HEK293 (cell line): ENCODE measurements around the gene CERS5.

Source experiments
- CTCF ChIA-PET: fragments of 350-600 bp; formaldehyde crosslinking; extraction: SDS; loops from one replicate; lab custom pipeline; 2021; ENCODE audit warnings: antibody characterized with exemption; lab: Yijun Ruan, JAX
- POLR2A ChIA-PET: fragments of 300-600 bp; formaldehyde crosslinking; extraction: SDS; loops from one replicate; lab custom pipeline; 2020; ENCODE audit warnings: antibody characterized with exemption, inconsistent platforms; lab: Yijun Ruan, JAX
- H3K27ac ChIP-seq: fragments of 200-500 bp; sonication (Bioruptor generic); 2 replicates; pipeline ENCODE4 v1.5.1; 2014; ENCODE audit warnings: low read depth, low read length, control low read depth, inconsistent platforms; ENCODE audit errors: extremely low read depth
- H3K36me3 ChIP-seq, 2 experiments: fragments of 200-500 bp in 1 of 2; sonication (Bioruptor generic) in 1 of 2; 1 replicate in 1 of 2; 2 replicates in 1 of 2; pipeline ENCODE4 v1.5.1; 2014 to 2017; ENCODE audit warnings: inconsistent platforms in 2 of 2, low read length in 2 of 2; ENCODE audit not compliant: control insufficient read depth in 2 of 2, insufficient read depth in 1 of 2
- H3K4me1 ChIP-seq: fragments of 200-500 bp; sonication (Bioruptor generic); 2 replicates; pipeline ENCODE4 v1.5.1; 2014; ENCODE audit warnings: mild to moderate bottlenecking, low read length, inconsistent platforms; ENCODE audit not compliant: control insufficient read depth, insufficient read depth
- H3K4me3 ChIP-seq: 2 replicates; pipeline ENCODE4 v1.5.1; 2011; ENCODE audit warnings: low read depth, mild to moderate bottlenecking, control low read depth, low read length, moderate library complexity
- H3K9me3 ChIP-seq: fragments of 200-500 bp; sonication (Bioruptor generic); 2 replicates; pipeline ENCODE4 v1.5.1; 2014; ENCODE audit warnings: low read depth, low read length, inconsistent platforms; ENCODE audit not compliant: control insufficient read depth, insufficient read depth
- WT1 ChIP-seq: fragments of 450-650 bp; formaldehyde crosslinking; IDR thresholded peaks from 2 replicates; pipeline ENCODE4 v1.5.1; 2016; ENCODE audit warnings: missing biosample characterization, missing genetic modification characterization
- YY1 ChIP-seq: fragments of 450-650 bp; formaldehyde crosslinking; IDR thresholded peaks from 2 replicates; pipeline ENCODE4 v1.5.1; 2018; ENCODE audit warnings: missing biosample characterization, missing genetic modification characterization
- ZFP37 ChIP-seq: fragments of 450-650 bp; formaldehyde crosslinking; IDR thresholded peaks from 2 replicates; pipeline ENCODE4 v1.5.1; 2016; ENCODE audit warnings: missing biosample characterization, missing genetic modification characterization
- ZNF239 ChIP-seq: fragments of 450-650 bp; formaldehyde crosslinking; IDR thresholded peaks from 2 replicates; pipeline ENCODE4 v1.5.1; 2016; ENCODE audit warnings: missing biosample characterization, missing genetic modification characterization
- ZNF324 ChIP-seq: fragments of 450-650 bp; formaldehyde crosslinking; IDR thresholded peaks from 2 replicates; pipeline ENCODE4 v1.5.1; 2016; ENCODE audit warnings: missing biosample characterization, missing genetic modification characterization
- ZNF558 ChIP-seq: fragments of 450-650 bp; formaldehyde crosslinking; IDR thresholded peaks from 2 replicates; pipeline ENCODE4 v1.5.1; 2016; ENCODE audit warnings: missing biosample characterization, missing genetic modification characterization
- ZNF600 ChIP-seq: fragments of 450-650 bp; formaldehyde crosslinking; IDR thresholded peaks from 2 replicates; pipeline ENCODE4 v1.5.1; 2016; ENCODE audit warnings: missing biosample characterization, missing genetic modification characterization
- ZNF658 ChIP-seq: fragments of 450-650 bp; formaldehyde crosslinking; IDR thresholded peaks from 2 replicates; pipeline ENCODE4; 2016; ENCODE audit warnings: missing biosample characterization, missing genetic modification characterization
- ZNF76 ChIP-seq: fragments of 450-650 bp; formaldehyde crosslinking; IDR thresholded peaks from 2 replicates; pipeline ENCODE4; 2016; ENCODE audit warnings: low read depth, missing biosample characterization, missing genetic modification characterization, borderline replicate concordance
- ZSCAN16 ChIP-seq: fragments of 450-650 bp; formaldehyde crosslinking; IDR thresholded peaks from 2 replicates; pipeline ENCODE4 v1.5.1; 2016; ENCODE audit warnings: missing biosample characterization, missing genetic modification characterization
- TF ChIP-seq, protein P1 (sequence below): fragments of 450-650 bp; formaldehyde crosslinking; IDR thresholded peaks from 2 replicates; pipeline ENCODE4 v1.5.1; 2016; ENCODE audit warnings: missing biosample characterization, missing genetic modification characterization
- TF ChIP-seq, protein P2 (sequence below): fragments of 450-650 bp; formaldehyde crosslinking; IDR thresholded peaks from 2 replicates; pipeline ENCODE4 v1.5.1; 2017; ENCODE audit warnings: missing biosample characterization, missing genetic modification characterization
- TF ChIP-seq, protein P3 (sequence below): fragments of 450-650 bp; formaldehyde crosslinking; IDR thresholded peaks from 2 replicates; pipeline ENCODE4 v1.5.1; 2016; ENCODE audit warnings: missing biosample characterization, missing genetic modification characterization, low read depth
- TF ChIP-seq, protein P4 (sequence below): fragments of 450-650 bp; formaldehyde crosslinking; conservative IDR thresholded peaks from 2 replicates; pipeline ENCODE4 v1.5.1; 2016; ENCODE audit warnings: low read depth, missing biosample characterization, missing genetic modification characterization

Gene CERS5

DNA sequence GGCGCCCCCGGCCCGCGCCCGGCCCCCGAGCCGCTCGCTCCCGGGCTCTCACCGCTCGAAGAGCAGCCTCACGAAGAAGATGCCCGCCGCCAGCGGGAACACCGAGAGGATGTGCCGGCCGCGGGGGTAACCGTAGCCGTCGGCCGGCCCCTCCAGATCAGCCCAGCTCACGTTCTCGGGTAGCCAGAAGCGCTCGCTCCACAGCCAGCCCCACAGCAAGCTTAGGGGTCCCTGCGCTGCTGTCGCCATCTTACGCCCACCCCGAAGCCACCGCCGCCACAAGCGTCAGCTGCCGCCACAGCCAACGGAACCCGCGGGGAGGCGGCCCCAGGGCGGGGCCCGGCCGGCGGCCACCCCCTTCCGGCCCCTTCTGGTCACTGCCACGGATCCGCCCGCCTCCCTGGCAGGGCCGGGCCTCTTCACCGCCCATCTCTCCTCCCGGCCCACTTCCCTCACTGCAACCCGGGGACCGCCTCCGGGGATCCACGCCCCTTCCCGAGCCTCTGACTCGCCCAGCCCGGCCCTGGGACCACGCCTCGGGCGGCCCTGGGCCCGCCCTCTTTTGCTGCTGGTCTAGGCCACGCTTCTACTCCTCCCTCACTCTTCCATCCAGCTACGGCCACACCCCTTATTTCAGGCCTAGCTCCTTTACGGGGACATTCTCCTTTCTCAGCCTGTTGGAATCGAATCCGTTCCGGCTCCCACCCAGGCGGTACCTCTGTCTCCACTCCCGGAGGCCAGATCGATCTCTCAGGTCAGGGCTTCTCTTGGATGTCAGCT, at the start of gene CERS5 (continued):
- TF ChIP-seq, protein P1, sequence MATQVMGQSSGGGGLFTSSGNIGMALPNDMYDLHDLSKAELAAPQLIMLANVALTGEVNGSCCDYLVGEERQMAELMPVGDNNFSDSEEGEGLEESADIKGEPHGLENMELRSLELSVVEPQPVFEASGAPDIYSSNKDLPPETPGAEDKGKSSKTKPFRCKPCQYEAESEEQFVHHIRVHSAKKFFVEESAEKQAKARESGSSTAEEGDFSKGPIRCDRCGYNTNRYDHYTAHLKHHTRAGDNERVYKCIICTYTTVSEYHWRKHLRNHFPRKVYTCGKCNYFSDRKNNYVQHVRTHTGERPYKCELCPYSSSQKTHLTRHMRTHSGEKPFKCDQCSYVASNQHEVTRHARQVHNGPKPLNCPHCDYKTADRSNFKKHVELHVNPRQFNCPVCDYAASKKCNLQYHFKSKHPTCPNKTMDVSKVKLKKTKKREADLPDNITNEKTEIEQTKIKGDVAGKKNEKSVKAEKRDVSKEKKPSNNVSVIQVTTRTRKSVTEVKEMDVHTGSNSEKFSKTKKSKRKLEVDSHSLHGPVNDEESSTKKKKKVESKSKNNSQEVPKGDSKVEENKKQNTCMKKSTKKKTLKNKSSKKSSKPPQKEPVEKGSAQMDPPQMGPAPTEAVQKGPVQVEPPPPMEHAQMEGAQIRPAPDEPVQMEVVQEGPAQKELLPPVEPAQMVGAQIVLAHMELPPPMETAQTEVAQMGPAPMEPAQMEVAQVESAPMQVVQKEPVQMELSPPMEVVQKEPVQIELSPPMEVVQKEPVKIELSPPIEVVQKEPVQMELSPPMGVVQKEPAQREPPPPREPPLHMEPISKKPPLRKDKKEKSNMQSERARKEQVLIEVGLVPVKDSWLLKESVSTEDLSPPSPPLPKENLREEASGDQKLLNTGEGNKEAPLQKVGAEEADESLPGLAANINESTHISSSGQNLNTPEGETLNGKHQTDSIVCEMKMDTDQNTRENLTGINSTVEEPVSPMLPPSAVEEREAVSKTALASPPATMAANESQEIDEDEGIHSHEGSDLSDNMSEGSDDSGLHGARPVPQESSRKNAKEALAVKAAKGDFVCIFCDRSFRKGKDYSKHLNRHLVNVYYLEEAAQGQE (tag by site-specific recombination): peak; percentile 22; the same call in 1 of the 2 replicates
- peak; percentile 90 for TF ChIP-seq ZNF600 (tag by site-specific recombination)
- TF ChIP-seq ZNF76 (tag by site-specific recombination): peak; percentile 36; the same call in 1 of the 2 replicates
- peak; percentile 92; the same call in 1 of the 2 replicates for TF ChIP-seq ZNF324 (tag by site-specific recombination)
- peak; percentile 60; the same call in 1 of the 2 replicates for TF ChIP-seq WT1 (tag by site-specific recombination)

DNA sequence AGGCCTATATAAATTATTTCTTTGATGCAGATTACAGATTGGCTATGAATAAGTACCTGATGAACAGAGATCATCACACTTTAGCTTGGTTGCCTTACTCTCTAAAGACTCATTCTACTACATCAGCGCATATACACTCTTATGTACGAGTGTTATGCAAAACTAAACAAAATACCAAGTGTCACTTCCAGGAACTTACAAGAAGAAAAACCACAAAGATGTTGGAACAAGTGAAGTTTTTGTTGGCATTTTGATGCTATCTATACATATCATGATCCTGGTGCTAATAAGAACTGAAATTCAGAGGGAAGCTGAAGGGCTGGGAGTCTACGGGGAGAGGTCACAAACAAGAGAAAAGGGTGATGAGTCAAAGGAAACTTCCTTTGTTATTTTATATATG, 47.9 kb upstream of the CERS5 start:
- Histone ChIP-seq H3K4me3 (no peak overlapping the region), H3K4me1 (peaks cover 2% of the 10 kb centered on the region; the same call in 1 of the 2 replicates), H3K36me3 (peaks cover 0 to 4% of the 10 kb centered on the region in 2 experiments; a peak in 2 of 3 replicates), H3K27ac (no peak overlapping the region), H3K9me3 (no peaks in the 10 kb centered on the region)
- ChIA-PET POLR2A (no interaction called here), CTCF (no interaction called here)
- TF ChIP-seq ZNF239 (tag by site-specific recombination): no peak

DNA sequence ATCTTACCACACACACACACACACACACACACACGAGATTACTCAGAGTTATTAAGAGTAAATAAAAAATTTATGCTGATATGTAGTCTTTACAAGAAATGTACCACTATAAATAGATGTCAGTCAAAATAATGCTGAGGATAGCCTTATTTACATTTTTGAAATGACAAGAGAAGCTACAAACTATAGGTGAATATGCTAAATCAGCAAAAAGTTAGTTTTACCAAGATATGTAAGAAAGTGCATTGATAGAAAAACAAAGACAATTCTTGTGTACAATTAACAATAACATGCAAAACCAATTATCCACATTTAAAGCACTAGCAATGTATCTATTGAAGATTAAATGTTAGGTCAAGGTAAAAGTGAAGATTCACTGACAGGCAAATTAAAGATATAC, 46.8 kb upstream of the CERS5 start:
- Histone ChIP-seq H3K4me1 (0 out of 2 replicates have a peak, but pooled peaks cover 2% of the 10 kb centered on the region), H3K27ac (no peak overlapping the region), H3K9me3 (no peaks in the 10 kb centered on the region), H3K36me3 (peaks cover 0 to 4% of the 10 kb centered on the region in 2 experiments; a peak in 2 of 3 replicates), H3K4me3 (no peak overlapping the region)
- ChIA-PET CTCF (no interaction called here), POLR2A (no interaction called here)
- TF ChIP-seq, protein P2, sequence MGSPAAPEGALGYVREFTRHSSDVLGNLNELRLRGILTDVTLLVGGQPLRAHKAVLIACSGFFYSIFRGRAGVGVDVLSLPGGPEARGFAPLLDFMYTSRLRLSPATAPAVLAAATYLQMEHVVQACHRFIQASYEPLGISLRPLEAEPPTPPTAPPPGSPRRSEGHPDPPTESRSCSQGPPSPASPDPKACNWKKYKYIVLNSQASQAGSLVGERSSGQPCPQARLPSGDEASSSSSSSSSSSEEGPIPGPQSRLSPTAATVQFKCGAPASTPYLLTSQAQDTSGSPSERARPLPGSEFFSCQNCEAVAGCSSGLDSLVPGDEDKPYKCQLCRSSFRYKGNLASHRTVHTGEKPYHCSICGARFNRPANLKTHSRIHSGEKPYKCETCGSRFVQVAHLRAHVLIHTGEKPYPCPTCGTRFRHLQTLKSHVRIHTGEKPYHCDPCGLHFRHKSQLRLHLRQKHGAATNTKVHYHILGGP: no peak

DNA sequence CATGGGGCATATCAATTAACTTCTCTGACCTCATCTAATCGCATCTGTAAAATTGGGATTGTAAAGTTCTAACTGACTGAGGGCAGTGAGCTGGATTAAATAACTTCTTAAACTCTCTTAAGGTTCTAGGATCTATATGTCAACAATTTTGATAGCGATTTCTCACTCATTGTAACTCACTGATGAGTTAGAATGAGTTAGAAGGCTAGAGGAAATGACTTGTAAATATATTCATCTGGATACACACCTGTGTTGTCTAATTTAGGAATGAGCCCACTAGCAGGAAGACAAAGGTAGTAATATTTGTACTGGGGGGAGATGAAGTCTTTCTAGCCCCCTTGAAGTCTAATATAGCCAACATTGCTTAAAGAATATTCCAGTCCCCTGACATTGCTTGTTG, 46.3 kb upstream of the CERS5 start:
- Histone ChIP-seq H3K27ac (no peak overlapping the region), H3K36me3 (peaks cover 3 to 5% of the 10 kb centered on the region in 2 experiments; a peak in 2 of 3 replicates), H3K9me3 (no peaks in the 10 kb centered on the region), H3K4me1 (0 out of 2 replicates have a peak, but pooled peaks cover 2% of the 10 kb centered on the region), H3K4me3 (no peak overlapping the region)
- ChIA-PET POLR2A (interaction anchor here (0.5 kb wide), 1 partner anchor 37 kb away, joined by 6 read pairs; no protein-coding TSS in a partner anchor), CTCF (interaction anchor here (1.5 to 2.6 kb wide), 3 partner anchors 8 to 101 kb away, joined by 4 to 12 read pairs (median 8); partner anchors contain the start of gene COX14)
- TF ChIP-seq ZFP37 (tag by site-specific recombination) (no peak), YY1 (tag by site-specific recombination) (no peak), ZNF558 (no peak), ZSCAN16 (tag by site-specific recombination) (no peak), ZNF658 (tag by site-specific recombination) (no peak)
- TF ChIP-seq, protein P3, sequence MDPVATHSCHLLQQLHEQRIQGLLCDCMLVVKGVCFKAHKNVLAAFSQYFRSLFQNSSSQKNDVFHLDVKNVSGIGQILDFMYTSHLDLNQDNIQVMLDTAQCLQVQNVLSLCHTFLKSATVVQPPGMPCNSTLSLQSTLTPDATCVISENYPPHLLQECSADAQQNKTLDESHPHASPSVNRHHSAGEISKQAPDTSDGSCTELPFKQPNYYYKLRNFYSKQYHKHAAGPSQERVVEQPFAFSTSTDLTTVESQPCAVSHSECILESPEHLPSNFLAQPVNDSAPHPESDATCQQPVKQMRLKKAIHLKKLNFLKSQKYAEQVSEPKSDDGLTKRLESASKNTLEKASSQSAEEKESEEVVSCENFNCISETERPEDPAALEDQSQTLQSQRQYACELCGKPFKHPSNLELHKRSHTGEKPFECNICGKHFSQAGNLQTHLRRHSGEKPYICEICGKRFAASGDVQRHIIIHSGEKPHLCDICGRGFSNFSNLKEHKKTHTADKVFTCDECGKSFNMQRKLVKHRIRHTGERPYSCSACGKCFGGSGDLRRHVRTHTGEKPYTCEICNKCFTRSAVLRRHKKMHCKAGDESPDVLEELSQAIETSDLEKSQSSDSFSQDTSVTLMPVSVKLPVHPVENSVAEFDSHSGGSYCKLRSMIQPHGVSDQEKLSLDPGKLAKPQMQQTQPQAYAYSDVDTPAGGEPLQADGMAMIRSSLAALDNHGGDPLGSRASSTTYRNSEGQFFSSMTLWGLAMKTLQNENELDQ (tag by site-specific recombination): no peak
- TF ChIP-seq, protein P4, sequence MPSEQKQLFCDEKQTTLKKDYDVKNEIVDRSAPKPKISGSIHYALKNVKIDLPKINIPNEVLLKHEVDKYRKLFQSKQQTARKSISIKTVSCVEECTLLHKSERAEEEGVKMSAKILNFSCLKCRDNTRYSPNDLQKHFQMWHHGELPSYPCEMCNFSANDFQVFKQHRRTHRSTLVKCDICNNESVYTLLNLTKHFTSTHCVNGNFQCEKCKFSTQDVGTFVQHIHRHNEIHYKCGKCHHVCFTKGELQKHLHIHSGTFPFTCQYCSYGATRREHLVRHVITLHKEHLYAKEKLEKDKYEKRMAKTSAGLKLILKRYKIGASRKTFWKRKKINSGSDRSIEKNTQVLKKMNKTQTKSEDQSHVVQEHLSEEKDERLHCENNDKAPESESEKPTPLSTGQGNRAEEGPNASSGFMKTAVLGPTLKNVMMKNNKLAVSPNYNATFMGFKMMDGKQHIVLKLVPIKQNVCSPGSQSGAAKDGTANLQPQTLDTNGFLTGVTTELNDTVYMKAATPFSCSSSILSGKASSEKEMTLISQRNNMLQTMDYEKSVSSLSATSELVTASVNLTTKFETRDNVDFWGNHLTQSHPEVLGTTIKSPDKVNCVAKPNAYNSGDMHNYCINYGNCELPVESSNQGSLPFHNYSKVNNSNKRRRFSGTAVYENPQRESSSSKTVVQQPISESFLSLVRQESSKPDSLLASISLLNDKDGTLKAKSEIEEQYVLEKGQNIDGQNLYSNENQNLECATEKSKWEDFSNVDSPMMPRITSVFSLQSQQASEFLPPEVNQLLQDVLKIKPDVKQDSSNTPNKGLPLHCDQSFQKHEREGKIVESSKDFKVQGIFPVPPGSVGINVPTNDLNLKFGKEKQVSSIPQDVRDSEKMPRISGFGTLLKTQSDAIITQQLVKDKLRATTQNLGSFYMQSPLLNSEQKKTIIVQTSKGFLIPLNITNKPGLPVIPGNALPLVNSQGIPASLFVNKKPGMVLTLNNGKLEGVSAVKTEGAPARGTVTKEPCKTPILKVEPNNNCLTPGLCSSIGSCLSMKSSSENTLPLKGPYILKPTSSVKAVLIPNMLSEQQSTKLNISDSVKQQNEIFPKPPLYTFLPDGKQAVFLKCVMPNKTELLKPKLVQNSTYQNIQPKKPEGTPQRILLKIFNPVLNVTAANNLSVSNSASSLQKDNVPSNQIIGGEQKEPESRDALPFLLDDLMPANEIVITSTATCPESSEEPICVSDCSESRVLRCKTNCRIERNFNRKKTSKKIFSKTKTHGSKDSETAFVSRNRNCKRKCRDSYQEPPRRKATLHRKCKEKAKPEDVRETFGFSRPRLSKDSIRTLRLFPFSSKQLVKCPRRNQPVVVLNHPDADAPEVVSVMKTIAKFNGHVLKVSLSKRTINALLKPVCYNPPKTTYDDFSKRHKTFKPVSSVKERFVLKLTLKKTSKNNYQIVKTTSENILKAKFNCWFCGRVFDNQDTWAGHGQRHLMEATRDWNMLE (tag by site-specific recombination): no peak
